SIG-M5 treated with dmso at 0.1 percent for 504 hours (cell line): ENCODE results near the gene LIAS.
"Not testable (repeated sequence)": the region's sequence is repeated elsewhere in the genome, so short reads cannot be mapped to it uniquely, and the experiment has no call there.

Source experiments
- DNase-seq: peaks from one replicate; lab custom pipeline; 2025; ENCODE audit not compliant: unreplicated experiment; lab: John Stamatoyannopoulos, UW

The LIAS gene

GRCh38 chr4:39458505-39459300 lies at the start of gene LIAS, which contains the start of gene RPL9:
TSS of gene LIAS (plus strand) at chr4:39459056. CDS start at chr4:39459118, 62 bp downstream.
TSS of gene RPL9 (minus strand) at chr4:39458922. CDS start at chr4:39458439, 483 bp downstream.
- peak; percentile 97 for DNase-seq

GRCh38 chr4:39410415-39410814 lies 48.4 kb upstream of the LIAS start:
- no peak for DNase-seq

GRCh38 chr4:39411561-39411960 lies 47.3 kb upstream of the LIAS start:
- not testable (repeated sequence) for DNase-seq

GRCh38 chr4:39415678-39416283 lies 43.1 kb upstream of the LIAS start:
- no peak for DNase-seq

- DNase-seq: no peak
Observed at GRCh38 chr4:39422247-39422646, 36.6 kb upstream of the LIAS start.

- DNase-seq: not testable (repeated sequence)
Observed at GRCh38 chr4:39425297-39425696, 33.6 kb upstream of the LIAS start.

GRCh38 chr4:39426728-39427127 lies 32.1 kb upstream of the LIAS start:
- DNase-seq: no peak

- no peak for DNase-seq
Observed at GRCh38 chr4:39427520-39428114, 31.2 kb upstream of the LIAS start.

GRCh38 chr4:39429476-39430334 lies 29.2 kb upstream of the LIAS start:
- DNase-seq: no peak

GRCh38 chr4:39433878-39434492 lies 24.9 kb upstream of the LIAS start:
- no peak for DNase-seq

GRCh38 chr4:39435659-39436563 lies 22.9 kb upstream of the LIAS start:
- no peak for DNase-seq

GRCh38 chr4:39441593-39441992 lies 17.3 kb upstream of the LIAS start:
- no peak for DNase-seq

GRCh38 chr4:39442998-39443397 lies 15.9 kb upstream of the LIAS start:
- no peak for DNase-seq

GRCh38 chr4:39446483-39446841 lies 12.4 kb upstream of the LIAS start:
- DNase-seq: no peak

- no peak for DNase-seq
Observed at GRCh38 chr4:39446842-39447573, 11.8 kb upstream of the LIAS start.

- DNase-seq: no peak
Observed at GRCh38 chr4:39450618-39451017, 8.2 kb upstream of the LIAS start.

GRCh38 chr4:39451423-39452023 lies 7.3 kb upstream of the LIAS start:
- DNase-seq: no peak

- DNase-seq: no peak
Observed at GRCh38 chr4:39452153-39452859, 6.5 kb upstream of the LIAS start.
